PC-9 (cell line): Measurements from ENCODE around the gene LMBRD2.

Experiments used
- CTCF ChIP-seq: fragments of 200-600 bp; sonication (generic); conservative IDR thresholded peaks from 2 replicates; pipeline ENCODE4 v1.6.1; 2017; ENCODE audit warnings: mixed run types, antibody characterized with exemption, mild to moderate bottlenecking, moderate library complexity
- EZH2 ChIP-seq: fragments of 200-600 bp; sonication (generic); IDR thresholded peaks from 2 replicates; pipeline ENCODE4 v1.8.0; 2017; ENCODE audit warnings: antibody characterized with exemption, low read depth

GRCh38 chr5:36135988-36136387, 15.7 kb downstream of the LMBRD2 start:
- TF ChIP-seq CTCF (no peak), EZH2 (no peak)
